CD14-positive monocyte (primary cell): ENCODE results near the gene FAM13A. TPM values are rescaled to one million over a fixed set of nuclear protein-coding genes. Genes with fewer than 3 reads are reported as not detected.

Source experiments
- DNase-seq, 3 donors: peaks; one replicate each; pipeline ENCODE4 v3.0.0-alpha.2; 2011 to 2022
- H2AFZ ChIP-seq: 2 replicates; pipeline ENCODE4 v1.6.0; 2012; ENCODE audit warnings: mild to moderate bottlenecking, low read depth, low read length, inconsistent platforms; ENCODE audit not compliant: insufficient read depth, poor library complexity, severe bottlenecking
- H3K27ac ChIP-seq, 2 donors: 1 replicate in 1 of 2; 2 replicates in 1 of 2; pipeline ENCODE4 v1.5.1; 2012 to 2013; ENCODE audit warnings: low read length in 2 of 2, control low read depth in 1 of 2, inconsistent platforms in 1 of 2, low read depth in 1 of 2, mild to moderate bottlenecking in 1 of 2
- H3K27me3 ChIP-seq, 2 donors: one replicate each; pipeline versions ENCODE4 v1.6.0 to v1.6.1; 2011 to 2013; ENCODE audit warnings: low read length in 2 of 2; ENCODE audit not compliant: control insufficient read depth in 2 of 2, insufficient read depth in 2 of 2
- H3K36me3 ChIP-seq, 2 donors: replicated peaks in 1 of 2; 1 replicate in 1 of 2; 2 replicates in 1 of 2; pipeline versions ENCODE4 v1.5.1 to v1.6.1; 2012 to 2013; ENCODE audit warnings: low read length in 2 of 2, control low read depth in 1 of 2, inconsistent platforms in 1 of 2, mild to moderate bottlenecking in 1 of 2; ENCODE audit not compliant: insufficient read depth in 2 of 2, control insufficient read depth in 1 of 2
- H3K4me1 ChIP-seq, 2 donors: 1 replicate in 1 of 2; 2 replicates in 1 of 2; pipeline versions ENCODE4 v1.5.1 to v1.6.1; 2012 to 2013; ENCODE audit warnings: low read length in 2 of 2, control low read depth in 1 of 2, inconsistent platforms in 1 of 2, mild to moderate bottlenecking in 1 of 2, moderate library complexity in 1 of 2; ENCODE audit not compliant: insufficient read depth in 2 of 2, control insufficient read depth in 1 of 2
- H3K4me2 ChIP-seq: replicated peaks from 2 replicates; pipeline ENCODE3; 2012; ENCODE audit warnings: low read length, moderate library complexity, mild to moderate bottlenecking; ENCODE audit not compliant: poor library complexity, severe bottlenecking; ENCODE audit errors: extremely low read depth
- H3K4me3 ChIP-seq, 3 experiments: fragments of 200-600 bp in 1 of 3; sonication (generic) in 1 of 3; replicated peaks in 1 of 3; 1 replicate in 2 of 3; 2 replicates in 1 of 3; pipeline ENCODE4 v1.5.1; 2011 to 2013; ENCODE audit warnings: low read length in 3 of 3, mild to moderate bottlenecking in 3 of 3, control low read depth in 2 of 3, low read depth in 2 of 3, inconsistent platforms in 1 of 3, moderate library complexity in 1 of 3
- H3K79me2 ChIP-seq: 2 replicates; pipeline ENCODE4 v1.6.0; 2012; ENCODE audit warnings: mild to moderate bottlenecking, control low read depth, inconsistent platforms, low read length, moderate library complexity; ENCODE audit not compliant: insufficient read depth
- H3K9ac ChIP-seq: 2 replicates; pipeline ENCODE4 v1.6.0; 2017; ENCODE audit warnings: low read length, mild to moderate bottlenecking; ENCODE audit not compliant: insufficient read depth, poor library complexity, severe bottlenecking
- H3K9me3 ChIP-seq, 2 donors: replicated peaks in 1 of 2; 1 replicate in 1 of 2; 2 replicates in 1 of 2; pipeline versions ENCODE4 v1.5.1 to v1.6.1; 2012 to 2013; ENCODE audit warnings: low read length in 2 of 2, control low read depth in 1 of 2; ENCODE audit not compliant: control insufficient read depth in 1 of 2, insufficient read depth in 1 of 2
- H4K20me1 ChIP-seq: 2 replicates; pipeline ENCODE4 v1.6.0; 2012; ENCODE audit warnings: mild to moderate bottlenecking, low read length, control low read depth, moderate library complexity; ENCODE audit not compliant: insufficient read depth
- H3K27ac Mint-ChIP-seq, 7 donors: one replicate each; pipeline ENCODE4 v1.8.0; 2020; ENCODE audit warnings: mild to moderate bottlenecking in 7 of 7, mixed read lengths in 7 of 7, moderate library complexity in 6 of 7, inconsistent platforms in 2 of 7
- H3K27me3 Mint-ChIP-seq, 3 donors: one replicate each; pipeline ENCODE4 v1.8.0; 2021 to 2022; ENCODE audit warnings: low read depth in 3 of 3, mild to moderate bottlenecking in 3 of 3, mixed read lengths in 3 of 3, moderate library complexity in 3 of 3, inconsistent platforms in 1 of 3
- H3K36me3 Mint-ChIP-seq, 2 donors: one replicate each; pipeline ENCODE4 v1.8.0; 2020; ENCODE audit warnings: mixed read lengths in 2 of 2, inconsistent platforms in 1 of 2, mild to moderate bottlenecking in 1 of 2
- H3K4me1 Mint-ChIP-seq: one replicate; pipeline ENCODE4 v1.8.0; 2020; ENCODE audit warnings: mild to moderate bottlenecking, mixed read lengths
- H3K4me3 Mint-ChIP-seq, 2 donors: one replicate each; pipeline ENCODE4 v1.8.0; 2020; ENCODE audit warnings: mild to moderate bottlenecking in 2 of 2, mixed read lengths in 2 of 2, moderate library complexity in 1 of 2
- H3K9me3 Mint-ChIP-seq, 7 donors: one replicate each; pipeline ENCODE4 v1.8.0; 2020 to 2022; ENCODE audit warnings: mixed read lengths in 7 of 7, mild to moderate bottlenecking in 6 of 7, moderate library complexity in 6 of 7, inconsistent platforms in 2 of 7
- CTCF ChIP-seq: fragments of 200-600 bp; IDR thresholded peaks from one replicate; pipeline ENCODE4 v1.8.0; 2022; ENCODE audit warnings: antibody characterized with exemption, mild to moderate bottlenecking
- WGBS: methylation state at CpG from one replicate; pipeline ENCODE4 v1.1.5; 2013; ENCODE audit warnings: missing lambda C conversion rate; ENCODE audit not compliant: insufficient coverage; 5-methylcytosine and 5-hydroxymethylcytosine counted together
- intact Hi-C, 2 donors: fragments of 100-400 bp; cut with micrococcal nuclease; formaldehyde crosslinking; loops; one replicate each; pipeline versions ENCODE4 v1.15.0 to v1.15.1; 2023
- polyA plus RNA-seq, 3 donors: library from polyadenylated mRNA; depleted of rRNA in 1 of 3; unstranded in 2 of 3; stranded (reverse) in 1 of 3; fragments of 300-500 nt in 2 of 3; fragments of >200 nt in 1 of 3; fragmentation: Illumina TruSeq in 2 of 3; gene quantifications; 1 replicate in 2 of 3; 2 replicates in 1 of 3; pipeline ENCODE4 v1.2.3, GENCODE V29; 2012 to 2021

The FAM13A gene
- polyA plus RNA-seq, 3 donors: 5.3 to 20.0 (median 6.5) TPM

GRCh38 chr4:88870428-88870827, 186.6 kb downstream of the FAM13A start:
- intact Hi-C loops: no loop called here
- Histone ChIP-seq H3K79me2 (no peaks in the 10 kb centered on the region), H3K27me3 (peaks cover 8 to 14% of the 10 kb centered on the region in 2 donors), H3K27ac (no peak overlapping the region), H4K20me1 (no peaks in the 10 kb centered on the region), H3K36me3 (no peaks in the 10 kb centered on the region), H2AFZ (no peak overlapping the region), H3K9ac (no peak overlapping the region), H3K4me3 (no peak overlapping the region), H3K4me1 (no peaks in the 10 kb centered on the region), H3K4me2 (no peak overlapping the region), H3K9me3 (no peaks in the 10 kb centered on the region)
- Mint-ChIP-seq H3K9me3 (peaks cover 0 to 9% (median 5%) of the 10 kb centered on the region in 7 donors), H3K4me3 (peak overlapping the region in 1 of 2 donors; percentile 35), H3K27me3 (peaks cover 2 to 31% (median 14%) of the 10 kb centered on the region in 3 donors), H3K36me3 (peaks cover 0 to 13% of the 10 kb centered on the region in 2 donors), H3K4me1 (peaks cover 6% of the 10 kb centered on the region), H3K27ac (no peak overlapping the region)
- WGBS: 98% methylated on average over 9 of the region's 9 CpGs
- TF ChIP-seq CTCF: no peak
- no peak for DNase-seq

- Mint-ChIP-seq H3K36me3 (peaks cover 0 to 13% of the 10 kb centered on the region in 2 donors), H3K4me3 (no peak overlapping the region), H3K27ac (no peak overlapping the region), H3K9me3 (peaks cover 0 to 6% (median 4%) of the 10 kb centered on the region in 7 donors), H3K27me3 (peaks cover 2 to 31% (median 14%) of the 10 kb centered on the region in 3 donors), H3K4me1 (no peaks in the 10 kb centered on the region)
- H3K79me2 ChIP-seq: no peaks in the 10 kb centered on the region
- H3K27me3 ChIP-seq: peaks cover 8 to 14% of the 10 kb centered on the region in 2 donors
- no peak for TF ChIP-seq CTCF
- no peak for DNase-seq
- 97% methylated on average over 2 of the region's 3 CpGs for WGBS
- no peaks in the 10 kb centered on the region for H3K9me3 ChIP-seq
- no peak overlapping the region for H3K4me2 ChIP-seq
- H3K9ac ChIP-seq: no peak overlapping the region
- H2AFZ ChIP-seq: no peak overlapping the region
- intact Hi-C loops: no loop called here
- no peak overlapping the region for H3K4me3 ChIP-seq
- no peak overlapping the region for H3K27ac ChIP-seq
- H3K4me1 ChIP-seq: no peaks in the 10 kb centered on the region
- no peaks in the 10 kb centered on the region for H4K20me1 ChIP-seq
- H3K36me3 ChIP-seq: no peaks in the 10 kb centered on the region
Measured at GRCh38 chr4:88868510-88868909, 188.5 kb downstream of the FAM13A start.
